Measurements from ENCODE around the gene TMEM184B.

TMEM184B gene

GRCh38 chr22:38308791-38309498, 36.1 kb upstream of the TMEM184B start:
- DNase-seq (ENCODE audit: low read depth) = no peak

- DNase-seq (ENCODE audit: low read depth) = no peak
Observed at GRCh38 chr22:38305471-38306448, 33.0 kb upstream of the TMEM184B start.

DNA sequence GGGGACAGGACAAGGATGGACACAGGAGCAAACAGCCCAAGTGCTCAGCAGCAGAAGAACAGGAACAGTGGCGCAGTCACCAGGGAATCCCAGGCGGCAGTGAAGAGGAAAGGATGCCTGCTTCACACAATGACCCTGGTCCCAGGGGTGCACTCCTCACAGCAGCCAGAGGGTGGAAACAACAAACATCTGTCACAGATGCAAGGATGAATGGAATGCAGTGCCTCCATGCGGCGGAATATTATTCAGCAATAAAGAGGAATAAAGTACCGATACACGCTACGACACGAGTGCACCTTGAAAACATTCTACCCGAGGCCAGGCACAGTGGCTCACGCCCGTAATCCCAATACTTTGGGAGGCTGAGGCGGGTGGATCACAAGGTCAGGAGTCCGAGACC, 31.7 kb upstream of the TMEM184B start:
- DNase-seq (ENCODE audit: low read depth) = no peak

- DNase-seq (ENCODE audit: low read depth) = no peak
Observed at GRCh38 chr22:38303974-38304373, 31.2 kb upstream of the TMEM184B start.

DNA sequence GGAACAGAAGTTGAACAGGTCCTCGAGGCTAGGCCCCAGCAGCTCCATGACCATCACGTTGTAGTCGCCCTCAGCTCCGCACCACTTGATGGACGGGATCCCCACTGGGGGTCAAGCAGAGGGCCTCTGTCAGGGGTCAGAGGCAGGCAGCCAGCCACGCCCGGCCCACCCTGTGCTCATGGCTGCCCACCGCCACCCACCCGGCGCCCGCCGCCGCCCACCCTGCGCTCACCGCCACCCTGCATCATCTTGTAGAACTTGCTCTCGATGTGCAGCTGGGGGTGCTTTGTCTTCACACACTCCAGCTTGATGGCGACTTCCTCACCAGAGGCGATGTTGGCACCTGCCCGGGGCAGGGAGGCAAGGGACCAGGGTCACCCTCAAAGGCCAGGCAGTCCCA, 30.1 kb upstream of the TMEM184B start:
- DNase-seq (ENCODE audit: low read depth) = no peak

- DNase-seq (ENCODE audit: low read depth) = no peak
Observed at GRCh38 chr22:38300946-38301345, 28.1 kb upstream of the TMEM184B start.

DNA sequence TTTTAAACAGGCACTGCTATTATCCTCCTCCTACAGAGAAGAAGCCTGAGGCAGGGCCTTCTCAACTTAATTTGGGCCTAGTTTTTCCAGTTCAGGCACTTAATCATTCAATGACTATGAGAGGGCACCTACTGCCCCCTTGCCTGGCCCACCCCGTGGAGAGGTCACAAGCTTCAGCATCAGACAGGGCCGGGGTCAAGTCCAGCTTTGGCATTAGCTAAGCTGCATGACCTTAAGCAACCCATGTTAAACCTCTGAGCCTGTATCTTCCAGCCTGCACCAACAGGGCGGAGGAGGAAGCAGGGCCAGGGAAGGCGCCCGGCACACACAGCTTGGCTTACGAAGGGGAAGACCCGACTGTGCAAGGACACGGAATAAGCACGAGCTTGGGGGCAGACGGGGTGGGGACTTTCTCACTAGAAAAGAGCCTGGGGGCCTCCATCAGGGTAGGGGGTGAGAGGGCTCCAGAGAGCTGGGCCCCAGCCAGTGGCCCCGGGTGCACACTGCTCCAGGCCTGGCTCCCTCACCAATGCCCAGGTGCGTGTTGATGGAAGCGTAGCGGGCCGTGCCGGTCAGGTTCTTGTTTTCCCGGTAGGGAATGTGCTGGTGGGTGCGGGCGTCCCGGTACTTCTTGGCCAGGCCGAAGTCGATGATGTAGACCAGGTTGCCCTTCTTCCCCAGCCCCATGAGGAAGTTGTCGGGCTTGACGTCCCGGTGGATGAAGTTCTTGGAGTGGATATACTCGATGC, 27.6 kb upstream of the TMEM184B start:
- no peak for DNase-seq (ENCODE audit: low read depth)

DNA sequence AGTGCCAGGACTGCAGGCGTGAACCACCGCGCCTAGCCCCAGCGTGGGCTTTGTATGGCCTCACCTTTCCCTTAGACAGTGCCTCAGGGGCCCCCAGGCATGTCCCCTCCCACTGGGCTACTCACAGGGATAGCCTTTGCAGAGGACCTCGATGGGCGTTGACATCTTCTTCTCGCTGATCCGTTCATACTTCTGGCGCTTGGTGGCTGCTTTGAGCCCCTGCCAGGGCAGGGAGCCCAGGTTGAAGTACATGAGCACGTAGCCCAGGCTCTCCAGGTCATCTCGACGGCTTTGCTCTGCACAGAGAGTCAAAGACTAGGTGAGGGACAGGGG, 26.9 kb upstream of the TMEM184B start:
- DNase-seq (ENCODE audit: low read depth) = no peak

- DNase-seq (ENCODE audit: low read depth) = peak; percentile 25
Observed at GRCh38 chr22:38298312-38299005, 25.6 kb upstream of the TMEM184B start.

- DNase-seq (ENCODE audit: low read depth) = no peak
Observed at GRCh38 chr22:38296372-38296771, 23.6 kb upstream of the TMEM184B start.

GRCh38 chr22:38295863-38296262, 23.1 kb upstream of the TMEM184B start:
- DNase-seq (ENCODE audit: low read depth) = no peak

GRCh38 chr22:38295339-38295738, 22.5 kb upstream of the TMEM184B start:
- no peak for DNase-seq (ENCODE audit: low read depth)

- no peak for DNase-seq (ENCODE audit: low read depth)
Observed at GRCh38 chr22:38294193-38294592, 21.4 kb upstream of the TMEM184B start.

DNA sequence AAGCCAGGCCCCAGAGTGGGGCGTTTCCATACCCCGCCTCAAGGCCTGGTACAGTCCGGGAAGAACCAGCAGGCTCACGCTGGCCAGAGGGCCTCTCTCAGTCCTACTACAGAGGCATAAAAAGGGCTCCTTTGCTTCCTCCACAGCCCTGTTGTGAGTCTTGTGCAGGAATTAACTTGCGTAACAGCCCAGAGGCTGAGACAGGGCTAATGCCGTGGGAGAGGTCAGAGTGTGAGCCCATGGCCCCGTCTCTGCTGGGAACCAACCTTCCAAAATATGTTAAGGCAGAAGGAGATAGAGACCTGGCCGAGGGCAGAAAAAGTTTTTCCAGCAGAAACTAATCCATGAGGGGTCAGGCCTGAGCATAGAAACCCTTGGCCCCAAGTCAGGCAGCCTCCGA, 19.9 kb upstream of the TMEM184B start:
- no peak for DNase-seq (ENCODE audit: low read depth)

DNA sequence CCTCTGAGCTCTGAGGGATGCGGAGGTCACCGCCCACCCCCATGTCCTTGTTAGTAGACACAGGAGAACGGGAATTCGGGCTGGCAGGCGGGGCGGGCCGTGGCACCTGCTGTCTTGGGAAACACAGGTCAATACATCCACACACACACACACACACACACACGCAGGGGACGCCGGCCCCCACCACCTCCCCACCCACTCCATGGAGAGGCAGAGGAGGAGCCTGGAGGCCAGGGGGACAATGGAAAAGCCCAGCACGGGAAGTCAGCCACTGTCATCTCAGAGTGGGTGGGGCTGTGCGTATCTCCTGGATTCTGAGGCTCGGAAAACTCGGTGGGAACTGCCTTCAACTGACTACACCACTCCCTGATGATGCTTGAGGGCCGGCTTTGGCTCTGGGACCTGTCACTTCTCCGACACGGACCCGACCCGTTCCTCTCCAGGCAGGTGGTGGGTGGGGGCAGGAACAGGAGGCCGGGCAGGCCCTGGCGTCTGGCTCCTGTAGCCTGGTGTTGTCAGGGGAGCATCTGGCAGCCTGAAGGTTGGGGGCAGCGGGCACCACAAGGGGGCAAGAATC, 18.5 kb upstream of the TMEM184B start:
- no peak for DNase-seq (ENCODE audit: low read depth)

DNA sequence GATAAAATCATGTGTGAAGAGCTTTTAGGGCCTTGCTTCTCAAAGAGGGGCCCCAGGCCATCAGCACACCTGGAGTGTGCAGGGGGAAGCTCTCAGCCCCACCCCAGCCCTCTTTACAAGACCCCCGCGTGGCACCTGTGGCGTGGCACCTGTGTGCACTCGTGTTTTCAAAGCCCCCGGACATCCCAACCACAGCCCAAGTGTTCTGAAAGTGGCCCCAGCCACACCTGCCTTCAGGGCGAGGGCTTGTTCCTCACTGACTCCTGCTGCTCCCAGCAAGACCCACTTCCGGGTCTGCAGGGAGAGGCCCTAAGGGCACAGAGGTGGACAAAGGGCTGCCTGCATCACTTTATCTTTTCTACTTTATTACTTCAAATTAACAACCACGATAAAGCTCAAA, 17.5 kb upstream of the TMEM184B start:
- no peak for DNase-seq (ENCODE audit: low read depth)

DNA sequence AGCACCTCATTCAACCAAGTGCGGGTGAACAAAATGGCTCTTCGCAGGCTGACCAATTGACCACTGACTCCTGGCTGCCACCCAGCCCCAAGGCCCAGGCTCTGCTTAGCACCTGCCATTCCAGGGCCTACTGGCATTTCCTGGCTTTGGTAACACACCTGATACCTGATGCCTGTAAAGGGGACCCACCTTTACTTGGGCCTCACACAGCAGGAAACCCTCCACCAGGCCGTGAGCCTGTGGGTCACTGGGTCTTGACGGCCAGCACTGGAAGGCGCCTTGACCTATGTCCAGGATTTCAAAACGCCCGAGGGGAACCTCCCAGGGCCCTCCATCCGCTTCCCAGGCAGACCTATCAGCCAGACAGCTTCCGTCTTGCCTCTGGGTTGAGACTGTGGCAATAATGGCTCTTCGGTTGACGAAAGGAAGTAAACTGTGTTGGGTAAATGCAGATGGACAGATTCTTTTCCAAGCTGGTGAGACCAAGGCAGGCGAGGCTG, 16.8 kb upstream of the TMEM184B start:
- no peak for DNase-seq (ENCODE audit: low read depth)

DNA sequence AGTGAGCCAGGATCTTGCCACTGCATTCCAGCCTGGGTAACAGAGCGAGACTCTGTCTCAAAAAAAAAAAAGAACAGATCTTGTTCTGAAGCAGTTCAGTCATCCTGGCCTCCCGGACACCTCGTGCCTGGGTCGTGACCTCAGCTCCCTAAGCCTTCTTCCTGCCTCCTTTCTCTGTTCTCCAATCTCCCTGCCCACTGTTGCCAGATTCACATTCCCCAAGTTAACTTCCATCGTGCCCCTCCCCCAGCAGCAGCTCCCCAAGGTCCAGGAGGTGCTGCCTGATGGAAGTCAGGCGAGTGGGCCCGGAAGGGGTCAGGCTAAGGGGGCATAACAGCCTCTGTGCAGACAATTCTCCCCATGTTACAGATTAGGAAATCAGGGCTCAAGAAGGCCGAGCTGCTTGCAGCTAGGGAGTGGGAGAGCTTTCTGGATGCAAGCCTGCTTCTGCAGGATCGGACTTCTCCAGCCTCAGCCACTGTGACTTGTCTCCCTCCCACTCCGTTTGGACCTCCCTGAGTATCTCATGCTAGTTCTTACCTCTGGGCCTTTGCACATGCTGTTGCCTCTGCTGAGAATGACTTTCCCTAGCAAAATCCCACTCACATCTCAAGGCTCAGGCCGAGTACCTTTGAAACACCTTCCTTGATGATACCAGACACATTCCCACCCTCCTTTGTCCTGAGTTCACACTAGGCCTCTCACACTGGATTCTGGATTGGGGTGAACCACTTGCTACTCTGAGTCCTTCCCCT, 14.3 kb upstream of the TMEM184B start:
- no peak for DNase-seq (ENCODE audit: low read depth)

- DNase-seq (ENCODE audit: low read depth) = no peak
Observed at GRCh38 chr22:38285018-38285417, 12.2 kb upstream of the TMEM184B start.

DNA sequence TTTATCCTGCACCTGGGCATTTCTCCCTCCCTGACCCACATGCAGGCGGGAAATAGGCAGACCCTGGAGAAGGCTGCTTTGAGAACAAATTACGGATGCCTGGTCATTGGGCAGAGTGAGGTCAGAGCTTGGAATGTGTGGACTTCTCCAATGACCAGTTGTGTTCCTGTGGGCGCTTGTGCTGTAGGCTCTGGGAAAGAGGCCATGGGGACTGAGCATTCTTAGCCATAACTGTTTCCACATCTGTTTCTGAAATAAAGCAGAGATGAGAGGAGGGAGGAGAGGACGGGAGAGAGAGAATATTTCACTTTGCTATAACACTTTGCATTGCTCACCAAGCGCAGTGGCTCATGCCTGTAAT, 11.2 kb upstream of the TMEM184B start:
- DNase-seq (ENCODE audit: low read depth) = no peak

DNA sequence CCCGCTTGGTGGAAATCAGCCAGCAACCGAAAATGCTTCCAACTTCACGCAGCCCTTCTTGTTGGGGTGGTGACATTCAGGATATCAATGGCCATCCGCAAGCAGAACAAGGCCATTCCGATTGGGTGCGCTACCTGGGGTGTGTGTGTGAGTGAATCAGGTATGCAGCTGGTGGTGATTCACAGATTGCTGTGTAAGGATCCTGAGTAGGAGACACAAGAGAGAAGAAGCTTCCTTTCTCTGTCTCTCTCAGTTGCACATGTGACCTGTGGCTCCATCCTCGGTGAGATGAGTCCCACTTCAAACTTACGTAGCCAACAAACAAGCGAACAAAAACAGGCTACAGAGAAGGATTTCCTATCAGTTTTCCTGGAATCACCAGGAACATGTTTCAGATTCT, 9.6 kb upstream of the TMEM184B start:
- no peak for DNase-seq (ENCODE audit: low read depth)
